ENCODE data around the gene UBE2K. TPM values are rescaled to one million over a fixed set of nuclear protein-coding genes. Genes with fewer than 3 reads are reported as not detected.
"Not testable (repeated sequence)": the region's sequence is repeated elsewhere in the genome, so short reads cannot be mapped to it uniquely, and the experiment has no call there.

The UBE2K gene
- total RNA-seq, 4 donors from 2014 or later: 28.7 to 38.8 (median 32.1) TPM

DNA sequence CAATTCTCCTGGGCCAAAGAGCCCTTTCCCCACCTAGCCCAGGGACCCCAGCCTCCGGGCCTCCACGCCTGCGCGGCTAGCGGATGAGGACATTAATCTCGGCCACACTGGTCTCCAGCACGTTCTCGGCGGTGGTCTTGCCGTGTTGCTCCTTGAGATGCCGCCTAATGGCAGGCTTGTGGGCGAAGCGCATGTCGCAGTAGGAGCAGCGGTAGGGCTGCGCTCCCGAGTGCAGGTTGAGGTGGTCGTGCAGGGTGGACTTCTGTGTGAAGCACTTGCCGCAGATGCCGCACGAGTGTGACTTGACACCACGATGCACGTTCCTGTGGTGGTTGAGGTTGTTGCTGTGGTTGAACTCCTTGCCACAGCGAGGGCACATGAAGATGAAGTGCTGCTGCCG, 72.1 kb downstream of the UBE2K start:
- ATAC-seq (no peak), DNase-seq (no peak)
- intact Hi-C loops (cut with DNase I; ENCODE audit: low total_unique reads) (no loop called here), in situ Hi-C loops (cut with MboI; ENCODE audit: low sequenced_read_pairs in 4 of 4) (no loop called here)
- no peak for TF ChIP-seq POLR2A (IDR thresholded peaks at IDR 0.05)
- TF ChIP-seq, protein P1, sequence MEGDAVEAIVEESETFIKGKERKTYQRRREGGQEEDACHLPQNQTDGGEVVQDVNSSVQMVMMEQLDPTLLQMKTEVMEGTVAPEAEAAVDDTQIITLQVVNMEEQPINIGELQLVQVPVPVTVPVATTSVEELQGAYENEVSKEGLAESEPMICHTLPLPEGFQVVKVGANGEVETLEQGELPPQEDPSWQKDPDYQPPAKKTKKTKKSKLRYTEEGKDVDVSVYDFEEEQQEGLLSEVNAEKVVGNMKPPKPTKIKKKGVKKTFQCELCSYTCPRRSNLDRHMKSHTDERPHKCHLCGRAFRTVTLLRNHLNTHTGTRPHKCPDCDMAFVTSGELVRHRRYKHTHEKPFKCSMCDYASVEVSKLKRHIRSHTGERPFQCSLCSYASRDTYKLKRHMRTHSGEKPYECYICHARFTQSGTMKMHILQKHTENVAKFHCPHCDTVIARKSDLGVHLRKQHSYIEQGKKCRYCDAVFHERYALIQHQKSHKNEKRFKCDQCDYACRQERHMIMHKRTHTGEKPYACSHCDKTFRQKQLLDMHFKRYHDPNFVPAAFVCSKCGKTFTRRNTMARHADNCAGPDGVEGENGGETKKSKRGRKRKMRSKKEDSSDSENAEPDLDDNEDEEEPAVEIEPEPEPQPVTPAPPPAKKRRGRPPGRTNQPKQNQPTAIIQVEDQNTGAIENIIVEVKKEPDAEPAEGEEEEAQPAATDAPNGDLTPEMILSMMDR (IDR thresholded peaks at IDR 0.05 in 4 of 5, conservative IDR thresholded peaks at IDR 0.05 in 1 of 5): no peak
- no peaks in the 10 kb centered on the region for H3K4me1 ChIP-seq
- no peaks in the 10 kb centered on the region for H3K27me3 ChIP-seq
- H3K27ac ChIP-seq: no peak overlapping the region
- no peak overlapping the region for H3K4me3 ChIP-seq
- no peaks in the 10 kb centered on the region for H3K9me3 ChIP-seq
- peaks cover 0 to 41% of the 10 kb centered on the region in 2 donors for H3K36me3 ChIP-seq

DNA sequence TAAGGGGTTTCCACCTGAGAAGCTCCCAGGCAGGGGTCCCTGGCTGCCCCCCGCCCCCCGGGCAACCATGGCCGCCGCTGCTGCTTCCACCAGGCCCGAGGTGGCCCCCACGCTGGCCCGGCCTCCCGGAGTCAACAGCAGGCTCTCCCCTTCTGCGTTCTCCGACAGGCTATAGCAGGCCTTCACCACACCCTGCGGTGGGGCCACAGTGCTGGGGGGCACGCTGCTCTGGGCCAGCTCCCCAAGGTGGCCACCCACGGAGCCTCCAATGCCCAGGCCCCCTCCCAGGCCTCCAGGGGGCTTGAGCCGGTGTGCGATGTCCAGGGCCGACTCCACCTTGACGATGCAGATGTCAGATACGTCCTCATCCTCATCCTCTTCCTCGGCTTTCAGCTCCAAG, 72.5 kb downstream of the UBE2K start:
- no peak overlapping the region for H3K4me3 ChIP-seq
- no peak for ATAC-seq

DNA sequence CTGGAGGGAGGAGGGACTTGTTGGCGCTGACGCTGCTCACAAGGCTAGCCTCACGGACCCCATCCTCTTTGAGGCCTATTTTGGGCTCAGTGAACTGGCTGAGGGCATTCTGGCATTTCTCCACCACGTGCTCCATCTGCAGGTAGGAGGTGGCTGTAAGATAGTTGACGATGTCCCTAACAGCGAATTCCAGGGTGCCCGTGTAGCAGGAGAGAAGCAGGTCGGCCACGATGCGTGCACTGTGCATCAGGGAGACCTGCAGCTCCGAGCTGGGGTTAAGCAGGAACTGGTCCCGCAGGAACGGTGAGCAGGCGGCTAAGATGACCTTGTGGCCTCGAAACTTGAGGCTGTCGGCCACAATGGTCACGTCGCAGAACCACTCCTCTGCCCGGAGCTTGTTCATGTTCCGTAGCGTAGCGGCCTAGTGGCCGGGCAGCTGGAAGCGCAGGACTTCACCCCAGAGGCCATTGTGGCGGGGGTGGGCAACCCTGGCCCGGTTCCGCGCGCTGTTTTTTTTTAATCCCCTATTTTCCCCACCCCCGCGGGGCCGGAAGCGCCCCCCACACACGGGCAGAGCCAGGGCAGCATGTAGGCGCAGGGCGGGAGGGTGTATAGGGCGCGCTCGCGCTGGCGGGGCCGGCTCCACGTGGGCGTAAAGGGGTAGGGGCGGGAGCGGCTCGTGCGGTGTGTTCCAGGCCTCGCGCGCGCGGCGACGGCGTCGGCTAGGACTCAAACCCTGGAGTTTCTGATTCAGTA, 73.2 kb downstream of the UBE2K start:
- in situ Hi-C loops (cut with MboI; ENCODE audit: low sequenced_read_pairs in 4 of 4) (no loop called here), intact Hi-C loops (cut with DNase I; ENCODE audit: low total_unique reads) (no loop called here)
- DNase-seq (no peak), ATAC-seq (no peak)
- peaks cover 0 to 48% of the 10 kb centered on the region in 2 donors for H3K36me3 ChIP-seq
- no peak overlapping the region for H3K4me3 ChIP-seq
- no peaks in the 10 kb centered on the region for H3K9me3 ChIP-seq
- H3K27me3 ChIP-seq: no peaks in the 10 kb centered on the region
- H3K27ac ChIP-seq: no peak overlapping the region
- H3K4me1 ChIP-seq: no peaks in the 10 kb centered on the region
- no peak for TF ChIP-seq POLR2A (IDR thresholded peaks at IDR 0.05)
- TF ChIP-seq, protein P1 (IDR thresholded peaks at IDR 0.05 in 4 of 5, conservative IDR thresholded peaks at IDR 0.05 in 1 of 5): no peak

More for the DNA sequence above, 72.5 kb downstream of the UBE2K start:
- DNase-seq: no peak
- intact Hi-C loops (cut with DNase I; ENCODE audit: low total_unique reads) (no loop called here), in situ Hi-C loops (cut with MboI; ENCODE audit: low sequenced_read_pairs in 4 of 4) (no loop called here)
- Histone ChIP-seq H3K36me3 (peaks cover 0 to 41% of the 10 kb centered on the region in 2 donors), H3K4me1 (no peaks in the 10 kb centered on the region), H3K27ac (no peak overlapping the region), H3K9me3 (no peaks in the 10 kb centered on the region), H3K27me3 (no peaks in the 10 kb centered on the region)
- TF ChIP-seq, protein P1 (IDR thresholded peaks at IDR 0.05 in 4 of 5, conservative IDR thresholded peaks at IDR 0.05 in 1 of 5): no peak
- no peak for TF ChIP-seq POLR2A (IDR thresholded peaks at IDR 0.05)

DNA sequence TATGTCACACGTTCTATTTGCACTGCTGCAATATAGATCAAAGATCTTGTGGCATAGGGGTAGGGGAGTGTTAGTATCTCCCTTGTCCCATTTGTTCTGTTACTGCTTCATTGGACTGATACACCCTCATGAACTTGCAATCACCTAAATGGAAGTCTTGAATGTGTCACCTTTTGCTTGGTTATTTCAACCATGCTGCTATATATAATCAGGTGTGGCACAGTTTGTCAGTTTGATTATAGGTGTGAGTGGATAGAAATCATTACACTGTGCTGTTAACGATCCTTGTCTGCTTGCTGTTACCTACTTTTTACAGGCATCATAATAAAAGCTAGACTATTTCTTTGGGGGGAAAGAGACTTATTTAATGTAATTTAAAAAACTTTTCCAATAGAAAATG, 84.1 kb downstream of the UBE2K start:
- ATAC-seq; H3K4me1 ChIP-seq; H3K27ac ChIP-seq; H3K27me3 ChIP-seq; DNase-seq; H3K9me3 ChIP-seq; H3K4me3 ChIP-seq; in situ Hi-C loops (cut with MboI; ENCODE audit: low sequenced_read_pairs in 4 of 4): not testable (repeated sequence)
- peaks cover 4 to 31% of the 10 kb centered on the region in 2 donors for H3K36me3 ChIP-seq
- intact Hi-C loops (cut with DNase I; ENCODE audit: low total_unique reads): loop anchor here (10.0 kb wide), 1 partner anchor 77 kb away; no protein-coding TSS in a partner anchor

DNA sequence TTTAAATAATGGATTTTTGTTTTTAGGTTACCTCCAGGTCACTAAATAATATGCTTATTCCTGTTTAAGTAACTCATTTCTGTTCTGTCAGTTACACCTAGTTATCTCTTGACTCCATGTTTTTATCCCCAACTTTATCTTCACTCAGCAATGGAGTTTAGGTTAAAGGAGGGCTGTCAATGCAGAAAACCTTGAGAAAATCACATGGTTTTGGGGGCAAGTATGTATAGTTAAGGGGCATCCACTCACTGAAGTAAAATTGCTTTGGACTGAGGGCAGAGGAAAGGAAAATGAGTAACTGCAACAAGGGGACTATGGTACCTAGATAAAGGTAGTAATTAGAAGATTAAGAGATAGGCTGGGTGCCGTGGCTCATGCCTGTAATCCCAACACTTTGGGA, 87.1 kb downstream of the UBE2K start:
- no peaks in the 10 kb centered on the region for H3K4me1 ChIP-seq
- in situ Hi-C loops (cut with MboI; ENCODE audit: low sequenced_read_pairs in 4 of 4) (no loop called here), intact Hi-C loops (cut with DNase I; ENCODE audit: low total_unique reads) (loop anchor here (10.0 kb wide), 1 partner anchor 80 kb away; no protein-coding TSS in a partner anchor)
- DNase-seq: no peak
- TF ChIP-seq, protein P1 (IDR thresholded peaks at IDR 0.05 in 4 of 5, conservative IDR thresholded peaks at IDR 0.05 in 1 of 5): no peak
- TF ChIP-seq POLR2A (IDR thresholded peaks at IDR 0.05): no peak
- H3K27ac ChIP-seq: no peak overlapping the region
- H3K36me3 ChIP-seq: peaks cover 0 to 1% of the 10 kb centered on the region in 2 donors
- no peak overlapping the region for H3K4me3 ChIP-seq
- no peak for ATAC-seq
- no peaks in the 10 kb centered on the region for H3K9me3 ChIP-seq
- H3K27me3 ChIP-seq: no peaks in the 10 kb centered on the region
